HG02852 (cell line): ENCODE measurements around the gene LPIN2.

Experiments used
- ATAC-seq: cut with Tn5 transposase; IDR thresholded peaks from one replicate; pipeline ENCODE4 v1.9.1; 2021; ENCODE audit warnings: mild to moderate bottlenecking, moderate library complexity; ENCODE audit not compliant: unreplicated experiment

LPIN2 gene

GRCh38 chr18:2982452-2983269 lies 30.3 kb downstream of the LPIN2 start:
- no peak for ATAC-seq

- ATAC-seq, result no peak
These were observed 30.9 kb downstream of the LPIN2 start for GRCh38 chr18:2982022-2982421.

GRCh38 chr18:2981212-2981728 lies 31.7 kb downstream of the LPIN2 start:
- no peak for ATAC-seq

DNA sequence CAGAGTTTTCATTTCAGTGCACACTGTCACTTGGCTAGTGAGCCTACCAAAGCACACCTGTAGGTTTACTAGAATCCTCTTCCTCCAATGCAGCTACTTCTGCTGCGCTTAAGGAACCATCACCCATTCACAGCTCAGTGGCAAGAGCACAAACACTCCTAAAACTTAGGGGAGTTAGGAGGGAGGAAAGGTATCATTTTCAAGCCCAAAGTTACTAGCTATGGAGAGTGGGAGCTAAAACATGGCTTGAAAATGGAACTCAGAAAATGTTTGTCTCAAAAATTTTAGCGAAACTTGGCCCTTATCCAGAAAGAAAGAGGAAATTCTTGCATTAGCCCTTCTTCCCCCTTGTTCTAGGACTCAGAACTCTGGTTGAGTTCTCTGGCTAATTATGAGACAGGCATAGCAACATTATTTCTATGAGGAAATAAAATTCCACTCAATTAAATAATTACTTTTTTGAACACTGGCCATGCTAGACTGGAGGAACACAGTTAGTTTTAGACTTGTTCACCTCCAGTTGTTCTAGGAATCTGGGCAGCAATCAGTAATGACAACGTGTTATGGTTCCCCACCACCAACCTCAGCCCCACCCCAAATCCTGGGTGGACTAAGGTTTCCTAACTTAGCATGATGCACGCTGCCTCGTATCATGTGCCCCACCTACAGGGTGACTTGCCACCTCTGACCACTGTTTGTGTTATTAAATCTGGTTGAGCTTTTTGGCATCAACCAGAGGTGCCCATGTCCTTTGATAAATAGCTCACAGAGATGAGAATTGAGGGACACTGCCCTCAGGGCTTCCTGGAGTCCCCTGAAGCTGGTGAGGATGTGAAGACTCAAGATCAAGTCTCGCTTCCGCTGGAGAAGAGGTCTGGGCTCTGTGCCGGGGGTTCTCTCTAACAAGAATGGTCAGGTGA lies 32.8 kb downstream of the LPIN2 start:
- ATAC-seq, result no peak

DNA sequence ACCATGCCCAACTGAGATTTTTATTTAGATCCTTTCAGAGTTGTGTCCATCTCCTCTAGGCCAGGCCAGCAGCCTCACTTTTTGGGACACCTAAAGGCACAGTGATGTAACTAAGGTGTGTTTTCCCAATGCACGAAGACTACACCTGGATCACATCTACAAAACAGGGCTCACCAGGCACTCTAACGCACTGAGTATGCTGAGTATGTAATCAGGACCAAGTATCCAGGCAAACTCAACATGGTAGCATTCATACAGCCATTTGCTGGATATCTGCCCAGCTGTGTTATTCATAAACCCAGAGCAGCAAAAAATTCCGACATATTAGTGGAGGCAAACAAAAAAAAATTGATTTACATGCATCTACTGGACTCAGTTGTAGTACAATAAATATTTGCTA lies 33.8 kb downstream of the LPIN2 start:
- no peak for ATAC-seq

DNA sequence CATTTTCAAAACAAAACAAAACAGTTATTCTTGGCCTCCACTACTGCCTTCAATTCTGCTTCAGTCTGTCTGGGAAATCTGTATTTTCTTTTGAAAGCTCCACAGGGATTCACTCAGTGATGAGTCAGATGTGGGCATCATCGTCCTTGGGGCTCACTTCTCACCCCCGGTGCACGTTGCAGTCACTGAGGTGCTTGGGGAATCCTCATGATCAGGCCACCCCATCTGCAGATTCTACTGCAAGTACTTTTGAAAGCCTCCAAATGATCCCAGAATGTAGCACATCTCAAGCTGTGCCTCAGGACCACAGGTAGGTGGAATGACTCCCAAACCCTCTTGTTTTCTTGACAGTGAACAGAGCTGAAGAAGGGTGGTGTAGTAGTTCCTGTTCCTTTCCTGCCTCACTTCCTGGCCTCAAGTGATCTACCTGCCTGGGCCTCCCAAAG lies 34.3 kb downstream of the LPIN2 start:
- ATAC-seq, result peak; percentile 37

DNA sequence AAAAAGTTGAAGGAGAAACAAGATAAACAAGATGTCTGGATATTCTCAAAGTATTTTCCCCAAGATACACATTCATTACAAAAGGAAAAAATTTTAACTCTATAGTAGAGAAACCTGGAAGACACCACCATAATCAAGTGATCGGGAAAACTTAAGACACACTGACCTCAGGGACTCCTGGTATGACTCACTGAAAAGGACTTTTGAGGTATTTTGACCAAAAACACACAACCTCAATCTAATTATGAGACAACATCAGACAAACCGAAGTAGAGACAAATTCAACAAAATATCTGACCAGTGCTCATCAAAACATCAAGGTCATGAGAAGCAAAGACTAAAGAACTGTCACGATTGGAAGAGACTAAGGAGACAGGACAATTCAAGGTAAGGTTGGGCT lies 34.7 kb downstream of the LPIN2 start:
- peak; percentile 47 for ATAC-seq

DNA sequence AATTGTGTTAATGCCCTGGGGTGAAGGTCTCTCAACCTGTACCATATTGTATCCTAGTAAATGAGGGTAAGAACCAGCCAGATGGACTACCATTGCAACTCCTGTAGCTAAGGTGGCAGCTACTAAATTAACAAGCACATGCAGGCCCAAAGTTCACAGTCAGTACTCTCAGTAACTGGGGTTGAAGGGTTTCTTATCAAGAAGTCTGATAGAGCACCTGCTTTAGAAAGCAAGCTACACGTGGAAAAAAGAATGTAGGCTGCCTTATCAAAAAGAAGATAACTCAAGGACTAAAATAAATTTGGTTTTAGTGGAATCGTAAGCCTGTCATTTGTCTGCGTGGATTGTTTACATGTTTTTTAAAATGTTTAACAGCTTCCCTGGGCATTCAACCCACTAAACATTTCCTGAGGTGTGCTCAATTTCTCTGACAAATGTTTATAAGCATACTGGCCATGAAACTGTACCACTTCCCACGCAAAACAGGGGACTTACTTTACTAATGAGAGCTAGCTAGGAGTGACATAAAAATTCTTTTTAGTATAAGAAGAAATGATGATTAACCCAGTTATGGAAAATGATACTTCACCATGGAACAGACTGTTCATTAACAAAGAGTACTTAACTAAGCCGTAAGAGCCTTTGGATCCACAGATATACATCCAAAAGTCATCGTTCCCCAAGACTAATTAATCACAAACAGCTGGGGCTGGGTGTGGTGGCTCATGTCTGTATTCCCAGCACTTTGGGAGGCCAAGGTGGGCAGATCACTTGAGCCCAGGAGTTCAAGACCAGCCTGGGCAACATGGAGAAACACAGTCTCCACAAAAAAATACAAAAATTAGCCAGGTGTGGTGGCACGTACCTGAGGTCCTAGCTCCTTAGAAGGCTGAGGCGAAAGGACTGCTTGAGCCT lies 36.5 kb downstream of the LPIN2 start:
- ATAC-seq, result no peak

GRCh38 chr18:2974731-2975130 lies 38.2 kb downstream of the LPIN2 start:
- no peak for ATAC-seq

GRCh38 chr18:2971741-2972552 lies 41.0 kb downstream of the LPIN2 start:
- ATAC-seq, result peak; percentile 81

DNA sequence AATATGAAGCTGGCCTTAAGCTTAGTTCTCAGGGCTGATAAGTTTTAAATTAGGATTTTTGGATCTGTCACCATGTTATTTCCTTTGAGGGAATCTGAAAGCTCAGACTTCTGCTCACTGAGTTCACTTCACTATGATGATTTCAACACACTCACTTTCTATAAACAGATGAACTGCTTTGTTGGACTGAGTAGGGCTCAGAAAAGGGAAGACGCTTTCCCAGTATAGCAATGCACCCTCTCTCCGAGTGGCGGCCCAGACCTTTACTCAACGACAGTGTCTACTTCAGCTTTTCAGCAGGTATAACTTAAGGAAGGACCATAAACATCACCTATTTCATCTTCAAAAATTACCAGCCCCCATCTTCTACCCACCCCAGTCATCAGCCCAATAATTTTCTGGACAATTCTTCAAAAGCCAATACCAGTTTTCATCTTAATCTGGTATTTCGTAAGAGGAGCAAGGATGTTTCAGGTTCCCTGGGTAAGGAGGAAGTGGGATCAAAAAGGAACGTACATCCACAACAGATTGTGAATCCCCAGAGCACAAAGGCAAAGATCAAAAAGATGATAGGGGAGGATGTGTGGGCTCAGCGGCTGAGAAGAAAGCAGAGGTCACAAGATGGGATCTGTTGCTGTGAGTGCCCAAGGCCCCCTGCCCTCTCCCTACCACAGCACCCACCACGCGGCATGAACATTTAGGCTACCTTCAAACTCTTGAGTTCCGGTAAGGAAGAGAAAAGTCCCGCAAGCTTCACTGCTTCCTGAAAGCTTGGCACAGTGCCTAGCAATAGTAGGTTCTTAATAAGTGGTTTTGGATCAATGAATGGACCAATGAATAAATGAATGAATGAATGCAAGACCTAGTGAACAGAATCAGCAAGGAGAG lies 41.9 kb downstream of the LPIN2 start:
- ATAC-seq, result no peak

DNA sequence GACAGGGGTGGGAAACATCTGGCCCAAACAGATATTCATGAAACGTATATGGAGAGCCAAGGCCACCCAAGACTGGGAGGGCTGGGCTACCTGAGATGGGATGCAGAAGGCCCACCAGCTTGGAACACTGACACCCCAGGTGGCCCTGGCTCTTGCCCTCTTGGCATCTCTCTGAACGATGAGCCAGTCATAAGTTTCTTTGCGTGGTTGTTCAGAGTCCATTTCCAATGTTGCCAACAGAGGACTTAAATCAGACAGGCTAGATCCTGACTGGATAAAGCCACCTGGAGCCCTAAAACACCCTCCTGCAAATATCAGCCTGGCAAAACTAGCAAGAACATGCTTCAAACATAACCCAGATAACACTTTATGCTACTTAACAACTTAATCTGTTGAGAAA lies 42.6 kb downstream of the LPIN2 start:
- no peak for ATAC-seq

GRCh38 chr18:2969695-2970094 lies 43.2 kb downstream of the LPIN2 start:
- ATAC-seq, result no peak

DNA sequence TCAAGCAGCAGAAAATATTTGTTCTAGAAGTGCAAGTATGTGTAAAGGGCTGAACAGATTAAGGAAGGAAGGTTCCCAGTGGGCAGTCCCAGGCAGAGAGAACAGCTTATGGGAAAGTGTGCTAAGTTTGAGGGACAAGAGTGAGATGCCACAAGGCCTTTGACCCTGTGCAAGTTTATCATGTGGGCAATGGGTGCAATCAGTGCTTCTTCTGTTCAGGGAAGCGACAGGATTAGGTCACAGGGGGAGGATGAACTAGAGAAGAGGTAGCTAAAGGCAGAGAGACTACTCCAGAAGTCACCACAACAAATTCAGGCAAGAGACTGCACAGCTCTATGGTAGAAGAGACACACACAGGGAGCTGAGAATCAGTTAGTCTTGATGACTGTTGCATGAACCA lies 44.3 kb downstream of the LPIN2 start:
- no peak for ATAC-seq

DNA sequence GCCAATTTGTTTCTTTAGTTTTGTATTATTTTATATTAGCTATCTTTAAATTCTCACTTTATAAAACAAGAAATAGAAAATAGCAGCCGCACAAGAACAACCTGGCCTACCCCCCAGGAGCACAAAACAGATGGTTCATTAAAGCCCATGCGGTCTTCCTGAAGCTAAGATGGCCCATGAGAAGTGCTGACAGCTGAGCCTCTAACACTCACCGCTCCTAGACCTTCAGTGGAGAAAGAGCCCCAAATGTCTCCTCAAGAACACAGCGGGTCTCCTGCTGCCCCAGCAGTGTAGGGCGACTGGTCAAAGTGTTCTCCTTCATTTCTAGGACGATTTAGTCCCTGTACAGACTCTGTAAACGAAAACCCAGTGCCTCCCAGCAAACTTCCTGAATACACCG lies 45.1 kb downstream of the LPIN2 start:
- ATAC-seq, result no peak

DNA sequence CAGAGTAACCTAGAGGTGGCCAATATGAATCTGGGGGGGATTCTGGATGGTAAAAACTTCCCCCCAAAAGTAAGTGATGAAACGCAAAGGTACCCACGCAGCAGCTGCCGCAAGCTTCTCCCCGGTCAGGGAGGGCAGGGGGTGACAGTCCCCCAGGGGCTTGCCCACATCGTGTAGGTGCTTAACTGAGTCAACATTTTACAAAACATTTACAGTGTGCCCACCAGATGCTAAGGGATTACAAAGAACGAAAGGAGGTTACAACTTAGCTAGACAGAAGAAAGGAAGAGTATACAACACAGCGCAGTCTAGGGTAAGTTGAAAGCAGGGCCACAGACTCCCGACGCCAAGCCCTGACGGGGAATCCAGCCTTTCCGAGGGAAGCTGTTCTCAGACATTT lies 45.6 kb downstream of the LPIN2 start:
- no peak for ATAC-seq

- no peak for ATAC-seq
These were observed 46.4 kb downstream of the LPIN2 start for GRCh38 chr18:2966560-2966959.

DNA sequence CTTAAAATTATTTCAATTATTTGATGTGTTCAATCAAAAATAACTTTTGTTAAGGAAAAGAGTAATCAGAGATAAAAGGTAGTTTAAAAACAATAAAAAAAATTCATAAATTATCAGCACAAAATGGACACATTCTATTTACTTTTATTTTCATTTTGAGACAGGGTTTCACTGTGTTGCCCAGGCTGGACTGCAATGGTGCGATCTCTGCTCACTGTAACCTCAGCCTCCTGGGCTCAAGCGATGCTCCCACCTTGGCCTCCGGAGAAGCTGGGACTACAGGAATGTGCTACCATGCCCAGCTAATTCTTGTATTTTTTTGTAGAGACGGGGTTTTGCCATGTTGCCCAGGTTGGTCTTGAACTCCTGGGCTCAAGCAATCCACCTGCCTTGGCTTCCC lies 47.1 kb downstream of the LPIN2 start:
- ATAC-seq, result no peak
